ENCODE measurements around the gene PDE4D.

The PDE4D gene

GRCh38 chr5:59864718-59865117, 28.8 kb downstream of the PDE4D start:
- no peak for TF ChIP-seq TAF1 (IDR thresholded peaks at IDR 0.05; ENCODE audit: borderline replicate concordance, insufficient read depth, low read length)
- TF ChIP-seq SIN3A (IDR thresholded peaks at IDR 0.05; ENCODE audit: borderline replicate concordance, insufficient read depth, low read length), result no peak
- TF ChIP-seq POLR2AphosphoS5 (IDR thresholded peaks at IDR 0.05; ENCODE audit: low read depth, low read length), result no peak
- TF ChIP-seq, protein P1, sequence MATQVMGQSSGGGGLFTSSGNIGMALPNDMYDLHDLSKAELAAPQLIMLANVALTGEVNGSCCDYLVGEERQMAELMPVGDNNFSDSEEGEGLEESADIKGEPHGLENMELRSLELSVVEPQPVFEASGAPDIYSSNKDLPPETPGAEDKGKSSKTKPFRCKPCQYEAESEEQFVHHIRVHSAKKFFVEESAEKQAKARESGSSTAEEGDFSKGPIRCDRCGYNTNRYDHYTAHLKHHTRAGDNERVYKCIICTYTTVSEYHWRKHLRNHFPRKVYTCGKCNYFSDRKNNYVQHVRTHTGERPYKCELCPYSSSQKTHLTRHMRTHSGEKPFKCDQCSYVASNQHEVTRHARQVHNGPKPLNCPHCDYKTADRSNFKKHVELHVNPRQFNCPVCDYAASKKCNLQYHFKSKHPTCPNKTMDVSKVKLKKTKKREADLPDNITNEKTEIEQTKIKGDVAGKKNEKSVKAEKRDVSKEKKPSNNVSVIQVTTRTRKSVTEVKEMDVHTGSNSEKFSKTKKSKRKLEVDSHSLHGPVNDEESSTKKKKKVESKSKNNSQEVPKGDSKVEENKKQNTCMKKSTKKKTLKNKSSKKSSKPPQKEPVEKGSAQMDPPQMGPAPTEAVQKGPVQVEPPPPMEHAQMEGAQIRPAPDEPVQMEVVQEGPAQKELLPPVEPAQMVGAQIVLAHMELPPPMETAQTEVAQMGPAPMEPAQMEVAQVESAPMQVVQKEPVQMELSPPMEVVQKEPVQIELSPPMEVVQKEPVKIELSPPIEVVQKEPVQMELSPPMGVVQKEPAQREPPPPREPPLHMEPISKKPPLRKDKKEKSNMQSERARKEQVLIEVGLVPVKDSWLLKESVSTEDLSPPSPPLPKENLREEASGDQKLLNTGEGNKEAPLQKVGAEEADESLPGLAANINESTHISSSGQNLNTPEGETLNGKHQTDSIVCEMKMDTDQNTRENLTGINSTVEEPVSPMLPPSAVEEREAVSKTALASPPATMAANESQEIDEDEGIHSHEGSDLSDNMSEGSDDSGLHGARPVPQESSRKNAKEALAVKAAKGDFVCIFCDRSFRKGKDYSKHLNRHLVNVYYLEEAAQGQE (IDR thresholded peaks at IDR 0.05; ENCODE audit: insufficient read depth in 1 of 2, low read depth in 2 of 2, low read length in 2 of 2), result no peak
- no peak for TF ChIP-seq FOXP2 (optimal IDR thresholded peaks at IDR 0.05; ENCODE audit: borderline replicate concordance, extremely low read depth, extremely low read length, insufficient read depth)

GRCh38 chr5:59863777-59864176, 29.7 kb downstream of the PDE4D start:
- no peak for TF ChIP-seq POLR2AphosphoS5 (IDR thresholded peaks at IDR 0.05; ENCODE audit: low read depth, low read length)
- TF ChIP-seq SIN3A (IDR thresholded peaks at IDR 0.05; ENCODE audit: borderline replicate concordance, insufficient read depth, low read length), result no peak
- no peak for TF ChIP-seq FOXP2 (optimal IDR thresholded peaks at IDR 0.05; ENCODE audit: borderline replicate concordance, extremely low read depth, extremely low read length, insufficient read depth)
- TF ChIP-seq TAF1 (IDR thresholded peaks at IDR 0.05; ENCODE audit: borderline replicate concordance, insufficient read depth, low read length), result no peak
- TF ChIP-seq, protein P1 (IDR thresholded peaks at IDR 0.05; ENCODE audit: insufficient read depth in 1 of 2, low read depth in 2 of 2, low read length in 2 of 2), result no peak

GRCh38 chr5:59856358-59856757, 37.2 kb downstream of the PDE4D start:
- TF ChIP-seq TAF1 (IDR thresholded peaks at IDR 0.05; ENCODE audit: borderline replicate concordance, insufficient read depth, low read length), result no peak
- TF ChIP-seq, protein P1 (IDR thresholded peaks at IDR 0.05; ENCODE audit: insufficient read depth in 1 of 2, low read depth in 2 of 2, low read length in 2 of 2), result no peak

DNA sequence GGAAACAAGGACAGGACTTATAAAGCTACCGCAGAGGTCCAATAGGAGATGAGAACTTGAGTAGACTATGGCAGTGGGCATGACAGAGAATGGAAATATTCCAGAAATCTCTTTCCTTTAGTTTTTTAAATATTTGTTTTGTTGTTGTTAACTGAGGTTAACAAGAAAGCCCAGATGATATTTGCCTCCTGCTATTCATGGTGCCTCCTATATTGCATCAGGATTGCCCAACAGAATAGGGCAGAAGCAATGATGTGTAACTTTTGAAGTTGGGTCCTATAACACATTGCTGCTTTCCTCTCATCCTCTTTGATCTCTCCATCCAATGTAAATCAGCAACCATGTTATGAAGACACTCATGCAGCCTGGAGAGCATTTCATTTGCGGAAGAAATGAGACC, 42.8 kb downstream of the PDE4D start:
- TF ChIP-seq TAF1 (IDR thresholded peaks at IDR 0.05; ENCODE audit: borderline replicate concordance, insufficient read depth, low read length) (no peak), FOXP2 (optimal IDR thresholded peaks at IDR 0.05; ENCODE audit: borderline replicate concordance, extremely low read depth, extremely low read length, insufficient read depth) (no peak), SIN3A (IDR thresholded peaks at IDR 0.05; ENCODE audit: borderline replicate concordance, insufficient read depth, low read length) (no peak), POLR2AphosphoS5 (IDR thresholded peaks at IDR 0.05; ENCODE audit: low read depth, low read length) (no peak)
- TF ChIP-seq, protein P1 (IDR thresholded peaks at IDR 0.05; ENCODE audit: insufficient read depth in 1 of 2, low read depth in 2 of 2, low read length in 2 of 2), result no peak

DNA sequence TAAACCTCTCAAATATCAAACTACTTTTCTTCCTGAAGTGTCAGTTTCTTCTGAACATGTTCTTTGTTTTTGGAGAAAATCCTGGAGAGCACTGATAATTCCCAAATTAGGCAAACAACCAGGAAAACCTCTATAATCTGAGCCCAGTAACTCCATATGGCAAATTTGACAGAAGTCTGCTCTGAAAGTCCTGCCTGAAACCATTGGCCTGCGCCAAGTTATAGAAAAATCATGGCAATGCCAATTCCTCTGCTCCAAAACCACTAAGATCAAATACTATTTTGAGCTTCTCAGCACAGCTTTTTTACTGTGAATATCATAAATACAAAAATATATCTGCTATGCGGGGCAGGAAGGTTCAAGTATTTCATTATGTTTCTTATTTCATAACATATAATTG, 45.9 kb downstream of the PDE4D start:
- TF ChIP-seq, protein P1 (IDR thresholded peaks at IDR 0.05; ENCODE audit: insufficient read depth in 1 of 2, low read depth in 2 of 2, low read length in 2 of 2), result no peak
- TF ChIP-seq SIN3A (IDR thresholded peaks at IDR 0.05; ENCODE audit: borderline replicate concordance, insufficient read depth, low read length) (no peak), FOXP2 (optimal IDR thresholded peaks at IDR 0.05; ENCODE audit: borderline replicate concordance, extremely low read depth, extremely low read length, insufficient read depth) (no peak)
